Fibroblast of mammary gland (primary cell): ENCODE measurements around the gene UBTF.

Experiments
- DNase-seq: peaks from one replicate; pipeline ENCODE4 v3.0.0-alpha.2; 2010; ENCODE audit warnings: low read depth
- H3K4me3 ChIP-seq: 2 replicates; pipeline ENCODE4 v1.5.1; 2011; ENCODE audit warnings: low read depth, mild to moderate bottlenecking, low read length, moderate library complexity; ENCODE audit not compliant: control insufficient read depth
- CTCF ChIP-seq: conservative IDR thresholded peaks from 2 replicates; pipeline ENCODE4 v1.5.1; 2011; ENCODE audit warnings: low read depth, low read length, inconsistent platforms; ENCODE audit not compliant: control insufficient read depth, insufficient read depth

Gene UBTF

GRCh38 chr17:44254361-44255095 is 35.1 kb upstream of the UBTF start:
- no peak for TF ChIP-seq CTCF
- no peak overlapping the region for H3K4me3 ChIP-seq
- DNase-seq, result no peak

- no peak for TF ChIP-seq CTCF
- no peak for DNase-seq
- H3K4me3 ChIP-seq, result no peak overlapping the region
Measured at GRCh38 chr17:44253006-44253405, 33.5 kb upstream of the UBTF start.

GRCh38 chr17:44251062-44251461 is 31.6 kb upstream of the UBTF start:
- DNase-seq, result no peak
- no peak for TF ChIP-seq CTCF
- H3K4me3 ChIP-seq, result no peak overlapping the region

GRCh38 chr17:44249501-44250246 is 30.2 kb upstream of the UBTF start:
- DNase-seq, result no peak
- TF ChIP-seq CTCF, result no peak
- H3K4me3 ChIP-seq, result no peak overlapping the region

- TF ChIP-seq CTCF, result no peak
- DNase-seq, result no peak
Measured at GRCh38 chr17:44247876-44248736, 28.6 kb upstream of the UBTF start.

GRCh38 chr17:44247440-44247841 is 28.0 kb upstream of the UBTF start:
- no peak for TF ChIP-seq CTCF
- DNase-seq, result no peak
- H3K4me3 ChIP-seq, result no peak overlapping the region

More at GRCh38 chr17:44247876-44248736, 28.6 kb upstream of the UBTF start:
- H3K4me3 ChIP-seq, result no peak overlapping the region
